OCI-LY3 (cell line): ENCODE data around the gene OR6C74.

Experiments
- CTCF ChIP-seq: fragments of 200-600, 300-600 bp; sonication (generic); IDR thresholded peaks from 2 replicates; pipeline ENCODE4 v1.5.1; 2014; ENCODE audit warnings: antibody characterized with exemption, low read length, low read depth
- EZH2phosphoT487 ChIP-seq: fragments of 200-600 bp; shearing (Covaris generic); IDR thresholded peaks from 2 replicates; pipeline ENCODE4 v1.6.1; 2018; ENCODE audit warnings: antibody characterized with exemption, mixed run types, low read depth

GRCh38 chr12:55289999-55290398 lies 45.6 kb downstream of the OR6C74 start:
- TF ChIP-seq CTCF (no peak), EZH2phosphoT487 (no peak)
